K562 (cell line): ENCODE results near the gene FAM131C. TPM values are rescaled to one million over a fixed set of nuclear protein-coding genes. Genes with fewer than 3 reads are reported as not detected.

Experiments
- C11orf30 ChIP-seq: fragments of 450-650 bp; IDR thresholded peaks from 2 replicates; pipeline ENCODE4 v1.6.1; 2016; ENCODE audit warnings: low read depth, mild to moderate bottlenecking
- DACH1 ChIP-seq: fragments of 450-650 bp; IDR thresholded peaks from 2 replicates; pipeline ENCODE4 v1.6.1; 2018; ENCODE audit not compliant: partially characterized antibody
- FOXJ2 ChIP-seq: fragments of 200-800 bp; sonication (Bioruptor generic); IDR thresholded peaks from 2 replicates; pipeline ENCODE4 v1.6.1; 2016; ENCODE audit warnings: missing genetic modification characterization, missing compliant biosample characterization
- LEF1 ChIP-seq: fragments of 450-650 bp; IDR thresholded peaks from 2 replicates; pipeline ENCODE4 v1.6.1; 2016; ENCODE audit warnings: mild to moderate bottlenecking
- MLLT1 ChIP-seq, 2 experiments: fragments of 450-650 bp; IDR thresholded peaks; 2 replicates each; pipeline ENCODE4 v1.6.1; 2016
- ZBTB9 ChIP-seq: fragments of 450-650 bp; formaldehyde crosslinking; IDR thresholded peaks from 2 replicates; pipeline ENCODE4 v1.4.0; 2020; ENCODE audit warnings: mild to moderate bottlenecking, moderate library complexity
- polyA plus RNA-seq, 8 experiments: library from polyadenylated mRNA; depleted of rRNA in 4 of 8; stranded (reverse) in 5 of 8; unstranded in 3 of 8; fragments of >200 nt; fragmentation: Nextera tagmentation in 2 of 8; fragmentation: Illumina TruSeq in 1 of 8; extraction: Ambion mirVana in 2 of 8; extraction: Trizol in 1 of 8; gene quantifications; 2 replicates each; pipeline versions ENCODE4 v1.2.1 to v1.2.3, GENCODE V29; 2011 to 2014; ENCODE audit warnings: inconsistent platforms in 1 of 8, missing spikeins in 1 of 8
- total RNA-seq, 7 experiments: library from RNA; depleted of rRNA in 6 of 7; stranded (reverse); fragments of >200 nt in 6 of 7; fragmentation: Illumina TruSeq in 2 of 7; extraction: Trizol in 2 of 7; gene quantifications; 2 replicates each; pipeline versions ENCODE4 v1.2.1 to v1.2.3, GENCODE V29; 2011 to 2021; ENCODE audit warnings: low replicate concordance in 1 of 7
- TF ChIP-seq, protein P1 (sequence below): sonication (generic); formaldehyde crosslinking; IDR thresholded peaks from 2 replicates; pipeline ENCODE4 v1.8.0; 2023; ENCODE audit warnings: mild to moderate bottlenecking, missing genetic modification reagents
- TF ChIP-seq, protein P2 (sequence below): fragments of 450-650 bp; IDR thresholded peaks from 2 replicates; pipeline ENCODE4 v1.6.1; 2014; ENCODE audit warnings: low read depth, mild to moderate bottlenecking, moderate library complexity, borderline replicate concordance

The FAM131C gene
- total and polyA plus RNA-seq, 9 of the 15 experiments (the other 6 are each of a cell fraction or from before 2014, with no cell fraction given), result 0.10 to 0.29 (median 0.16) TPM; not detected in 6

DNA sequence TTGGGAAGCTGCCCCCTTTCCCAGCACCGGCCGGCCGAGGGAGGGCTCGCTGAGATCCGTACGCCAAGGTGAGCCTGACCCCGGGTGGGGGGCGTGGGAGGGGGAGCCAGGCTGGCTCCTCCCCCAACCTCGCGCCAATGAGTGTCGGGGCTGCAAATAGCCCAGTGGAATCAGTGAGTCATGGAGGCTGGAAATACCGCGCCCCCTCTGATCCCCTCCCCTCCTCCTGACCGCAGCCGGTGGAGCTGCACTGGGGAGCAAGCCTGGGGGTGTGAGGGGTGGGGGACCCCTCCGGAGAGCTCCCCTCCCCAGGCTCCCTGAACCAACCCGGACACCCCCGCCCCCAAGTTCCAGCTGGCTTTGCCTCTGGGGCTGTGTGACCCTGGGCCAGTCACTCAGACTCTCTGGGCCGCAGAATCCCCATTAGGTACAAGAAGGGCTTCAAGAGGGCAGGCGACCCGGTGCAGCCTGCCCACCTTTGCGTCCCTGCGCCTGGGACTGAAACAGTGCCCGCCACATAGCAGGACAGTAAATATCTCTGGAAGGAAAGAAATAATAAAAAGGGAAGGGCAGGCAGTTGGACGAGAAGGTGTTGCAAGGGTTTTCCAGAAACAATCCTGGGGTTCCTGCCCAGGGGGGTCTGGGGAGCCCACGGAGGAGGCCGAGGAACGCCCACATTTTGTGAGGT is 60.1 kb downstream of the FAM131C start (continued):
- TF ChIP-seq ZBTB9 (peak; percentile 27; the same call in 1 of the 2 replicates), DACH1 (peak; percentile 78), MLLT1 (IDR thresholded peaks at IDR 0.05) (peak in 1 of 2 experiments; percentile 78; a peak in 2 of 4 replicates), C11orf30 (no peak), LEF1 (0 out of 2 replicates have a peak, but pooled peaks have one; percentile 25), FOXJ2 (tag) (no peak)
- TF ChIP-seq, protein P1, sequence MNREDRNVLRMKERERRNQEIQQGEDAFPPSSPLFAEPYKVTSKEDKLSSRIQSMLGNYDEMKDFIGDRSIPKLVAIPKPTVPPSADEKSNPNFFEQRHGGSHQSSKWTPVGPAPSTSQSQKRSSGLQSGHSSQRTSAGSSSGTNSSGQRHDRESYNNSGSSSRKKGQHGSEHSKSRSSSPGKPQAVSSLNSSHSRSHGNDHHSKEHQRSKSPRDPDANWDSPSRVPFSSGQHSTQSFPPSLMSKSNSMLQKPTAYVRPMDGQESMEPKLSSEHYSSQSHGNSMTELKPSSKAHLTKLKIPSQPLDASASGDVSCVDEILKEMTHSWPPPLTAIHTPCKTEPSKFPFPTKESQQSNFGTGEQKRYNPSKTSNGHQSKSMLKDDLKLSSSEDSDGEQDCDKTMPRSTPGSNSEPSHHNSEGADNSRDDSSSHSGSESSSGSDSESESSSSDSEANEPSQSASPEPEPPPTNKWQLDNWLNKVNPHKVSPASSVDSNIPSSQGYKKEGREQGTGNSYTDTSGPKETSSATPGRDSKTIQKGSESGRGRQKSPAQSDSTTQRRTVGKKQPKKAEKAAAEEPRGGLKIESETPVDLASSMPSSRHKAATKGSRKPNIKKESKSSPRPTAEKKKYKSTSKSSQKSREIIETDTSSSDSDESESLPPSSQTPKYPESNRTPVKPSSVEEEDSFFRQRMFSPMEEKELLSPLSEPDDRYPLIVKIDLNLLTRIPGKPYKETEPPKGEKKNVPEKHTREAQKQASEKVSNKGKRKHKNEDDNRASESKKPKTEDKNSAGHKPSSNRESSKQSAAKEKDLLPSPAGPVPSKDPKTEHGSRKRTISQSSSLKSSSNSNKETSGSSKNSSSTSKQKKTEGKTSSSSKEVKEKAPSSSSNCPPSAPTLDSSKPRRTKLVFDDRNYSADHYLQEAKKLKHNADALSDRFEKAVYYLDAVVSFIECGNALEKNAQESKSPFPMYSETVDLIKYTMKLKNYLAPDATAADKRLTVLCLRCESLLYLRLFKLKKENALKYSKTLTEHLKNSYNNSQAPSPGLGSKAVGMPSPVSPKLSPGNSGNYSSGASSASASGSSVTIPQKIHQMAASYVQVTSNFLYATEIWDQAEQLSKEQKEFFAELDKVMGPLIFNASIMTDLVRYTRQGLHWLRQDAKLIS (CRISPR knock-in tag), result 0 out of 2 replicates have a peak, but pooled peaks have one; percentile 65
- TF ChIP-seq, protein P2, sequence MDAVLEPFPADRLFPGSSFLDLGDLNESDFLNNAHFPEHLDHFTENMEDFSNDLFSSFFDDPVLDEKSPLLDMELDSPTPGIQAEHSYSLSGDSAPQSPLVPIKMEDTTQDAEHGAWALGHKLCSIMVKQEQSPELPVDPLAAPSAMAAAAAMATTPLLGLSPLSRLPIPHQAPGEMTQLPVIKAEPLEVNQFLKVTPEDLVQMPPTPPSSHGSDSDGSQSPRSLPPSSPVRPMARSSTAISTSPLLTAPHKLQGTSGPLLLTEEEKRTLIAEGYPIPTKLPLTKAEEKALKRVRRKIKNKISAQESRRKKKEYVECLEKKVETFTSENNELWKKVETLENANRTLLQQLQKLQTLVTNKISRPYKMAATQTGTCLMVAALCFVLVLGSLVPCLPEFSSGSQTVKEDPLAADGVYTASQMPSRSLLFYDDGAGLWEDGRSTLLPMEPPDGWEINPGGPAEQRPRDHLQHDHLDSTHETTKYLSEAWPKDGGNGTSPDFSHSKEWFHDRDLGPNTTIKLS, result no peak
